GM19468 (cell line): ENCODE measurements around the gene ARFGEF3.

Experiments
- ATAC-seq: cut with Tn5 transposase; IDR thresholded peaks from one replicate; pipeline ENCODE4 v1.9.1; 2021; ENCODE audit warnings: mild to moderate bottlenecking, moderate library complexity, moderate number of reproducible peaks; ENCODE audit not compliant: unreplicated experiment; ENCODE audit errors: extremely low read depth

The ARFGEF3 gene

DNA sequence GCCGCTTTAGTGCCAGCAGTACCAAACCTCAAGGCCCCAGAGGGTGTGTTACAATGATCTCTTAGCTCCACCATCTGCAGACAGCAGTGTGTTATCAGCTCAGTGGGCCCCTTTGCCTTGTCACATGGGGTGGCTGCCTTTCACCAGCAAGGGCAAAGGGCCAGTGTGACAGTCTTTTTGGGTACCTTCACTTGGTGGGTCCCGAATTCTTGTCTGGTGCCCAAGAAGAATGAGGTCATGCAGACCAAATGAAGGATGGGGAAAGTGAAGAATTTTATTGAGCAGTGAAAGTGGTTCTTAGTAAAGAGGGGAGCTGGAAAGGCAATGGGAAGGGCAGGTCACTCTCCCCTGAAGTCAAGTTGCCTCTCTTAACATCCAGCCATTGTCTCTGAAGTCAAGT is 213.1 kb downstream of the ARFGEF3 start:
- no peak for ATAC-seq

DNA sequence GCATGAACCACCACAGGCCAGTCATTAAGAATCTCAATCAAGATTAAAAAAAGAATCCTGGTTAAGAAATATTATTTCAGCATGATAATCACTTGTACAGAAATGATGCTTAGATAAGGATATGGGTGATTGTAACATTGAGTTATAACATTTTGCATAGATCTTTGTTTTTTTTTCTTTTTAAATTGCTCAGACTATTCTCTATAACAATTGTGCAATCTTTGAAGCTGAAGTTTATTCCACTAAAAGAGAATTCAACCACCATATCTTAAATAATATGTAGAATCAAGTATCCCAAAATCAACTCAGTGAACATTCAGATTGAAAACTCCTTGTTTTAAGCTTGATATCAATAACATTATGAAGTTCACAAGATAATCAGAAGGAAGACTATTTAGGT is 215.3 kb downstream of the ARFGEF3 start:
- no peak for ATAC-seq

DNA sequence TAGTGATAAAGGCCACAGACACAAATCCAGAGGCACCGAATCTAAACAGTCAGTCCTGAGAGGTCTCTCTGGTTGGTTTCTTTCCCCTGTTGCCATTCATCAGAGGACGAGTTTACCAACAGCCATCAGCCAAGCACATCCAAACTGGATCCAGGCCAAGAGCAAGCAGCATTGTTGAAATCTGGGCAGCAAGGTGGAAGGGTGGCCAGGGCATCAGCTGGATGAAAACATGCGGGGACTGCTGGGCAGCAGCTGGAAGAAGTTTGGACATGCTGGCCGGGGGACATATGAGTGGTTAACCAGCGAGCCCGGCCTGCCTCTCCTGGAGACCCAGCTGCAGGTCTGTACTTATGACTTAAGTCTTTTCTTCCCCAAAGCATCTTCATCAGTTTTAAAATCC is 216.1 kb downstream of the ARFGEF3 start, which contains the start of gene SMIM28:
Gene SMIM28, plus strand, starts transcription at position 62 of the 400 bp plus-strand sequence. Its CDS starts 168 bp downstream, at position 230.
- ATAC-seq = no peak

DNA sequence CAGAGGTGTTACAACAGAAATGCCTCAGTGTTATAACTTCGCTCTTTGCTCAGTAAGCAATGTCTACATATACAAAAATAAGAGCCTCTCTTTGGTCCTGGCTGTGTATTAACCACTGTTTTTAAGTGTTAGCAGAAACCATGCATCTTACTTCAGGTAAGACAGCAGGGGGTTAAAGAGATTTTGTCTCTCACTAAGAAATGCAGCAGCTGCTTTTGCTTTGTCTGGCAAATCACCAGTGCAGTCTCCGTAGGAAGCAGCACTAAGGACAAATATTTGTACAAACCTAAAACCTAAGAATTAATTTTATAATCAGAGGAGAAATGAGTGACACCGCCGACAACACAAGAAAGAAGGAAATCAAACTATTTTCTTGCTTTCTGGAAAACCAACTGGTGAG is 216.7 kb downstream of the ARFGEF3 start:
- no peak for ATAC-seq

DNA sequence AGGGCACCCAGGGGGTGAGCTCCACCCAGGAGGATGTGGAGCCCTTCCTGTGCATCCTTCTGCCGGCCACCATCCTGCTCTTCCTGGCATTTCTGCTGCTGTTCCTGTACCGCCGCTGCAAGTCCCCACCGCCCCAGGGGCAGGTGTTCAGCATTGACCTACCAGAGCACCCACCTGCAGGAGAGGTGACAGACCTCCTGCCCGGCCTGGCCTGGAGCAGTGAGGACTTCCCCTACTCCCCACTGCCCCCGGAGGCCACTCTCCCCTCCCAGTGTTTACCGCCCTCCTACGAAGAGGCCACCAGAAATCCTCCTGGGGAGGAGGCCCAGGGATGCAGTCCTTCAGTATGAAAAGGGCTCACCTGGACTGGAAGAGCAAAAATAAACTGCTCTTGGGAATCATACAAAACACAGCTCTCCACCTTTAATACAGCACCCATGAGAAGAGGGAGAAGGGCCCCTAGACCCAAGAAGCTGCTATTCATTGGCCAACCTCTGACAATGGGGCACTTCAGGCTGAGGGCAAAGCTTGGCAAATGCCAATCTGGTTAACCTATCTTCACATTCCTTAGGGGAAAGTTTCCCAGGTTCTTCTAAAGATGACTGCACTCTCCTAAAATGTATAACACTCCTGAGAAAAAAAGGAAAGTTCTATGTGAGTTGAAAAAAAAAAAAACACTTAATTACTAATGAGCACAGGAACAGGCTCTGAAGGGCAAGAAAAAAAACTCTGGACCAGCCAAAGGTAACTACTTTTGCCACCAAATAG is 220.9 kb downstream of the ARFGEF3 start:
- ATAC-seq = no peak

DNA sequence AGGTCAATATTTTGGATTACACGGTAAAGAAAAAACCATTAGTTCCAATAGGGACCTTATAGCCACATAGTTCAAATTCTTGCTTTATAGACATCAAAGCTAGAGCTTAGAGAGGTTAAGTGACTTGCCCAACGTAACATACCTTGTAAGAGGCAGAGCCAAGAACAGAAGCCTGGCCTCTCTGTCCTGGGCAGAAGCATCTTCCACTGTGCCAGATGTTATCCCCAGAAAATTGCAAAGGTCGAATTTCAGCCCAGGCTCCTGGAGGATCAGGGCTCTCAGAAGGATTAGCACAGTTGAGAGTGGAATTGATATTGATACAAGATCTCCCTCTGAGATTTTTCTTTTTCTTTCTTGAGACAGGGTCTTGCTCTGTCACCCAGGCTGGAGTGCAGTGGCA is 222.0 kb downstream of the ARFGEF3 start:
- ATAC-seq = no peak

DNA sequence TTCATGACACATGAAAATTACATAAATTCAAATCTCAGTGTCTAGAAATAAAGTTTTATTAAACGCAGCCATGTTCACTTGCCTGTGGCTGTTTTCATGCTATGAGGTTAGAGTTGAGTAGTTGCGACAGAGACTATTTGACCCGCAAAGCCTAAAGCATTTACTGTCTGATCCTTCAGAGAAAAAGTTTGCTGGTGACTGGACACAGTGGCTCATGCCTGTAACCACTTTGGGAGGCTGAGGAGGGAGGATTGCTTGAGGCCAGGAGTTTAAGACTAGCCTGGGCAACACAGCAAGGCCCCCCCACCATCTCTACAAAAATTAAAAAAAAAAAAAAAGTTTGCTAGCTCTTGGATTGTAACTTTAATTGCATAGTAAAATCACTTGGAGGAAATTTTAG is 225.2 kb downstream of the ARFGEF3 start:
- ATAC-seq = no peak

DNA sequence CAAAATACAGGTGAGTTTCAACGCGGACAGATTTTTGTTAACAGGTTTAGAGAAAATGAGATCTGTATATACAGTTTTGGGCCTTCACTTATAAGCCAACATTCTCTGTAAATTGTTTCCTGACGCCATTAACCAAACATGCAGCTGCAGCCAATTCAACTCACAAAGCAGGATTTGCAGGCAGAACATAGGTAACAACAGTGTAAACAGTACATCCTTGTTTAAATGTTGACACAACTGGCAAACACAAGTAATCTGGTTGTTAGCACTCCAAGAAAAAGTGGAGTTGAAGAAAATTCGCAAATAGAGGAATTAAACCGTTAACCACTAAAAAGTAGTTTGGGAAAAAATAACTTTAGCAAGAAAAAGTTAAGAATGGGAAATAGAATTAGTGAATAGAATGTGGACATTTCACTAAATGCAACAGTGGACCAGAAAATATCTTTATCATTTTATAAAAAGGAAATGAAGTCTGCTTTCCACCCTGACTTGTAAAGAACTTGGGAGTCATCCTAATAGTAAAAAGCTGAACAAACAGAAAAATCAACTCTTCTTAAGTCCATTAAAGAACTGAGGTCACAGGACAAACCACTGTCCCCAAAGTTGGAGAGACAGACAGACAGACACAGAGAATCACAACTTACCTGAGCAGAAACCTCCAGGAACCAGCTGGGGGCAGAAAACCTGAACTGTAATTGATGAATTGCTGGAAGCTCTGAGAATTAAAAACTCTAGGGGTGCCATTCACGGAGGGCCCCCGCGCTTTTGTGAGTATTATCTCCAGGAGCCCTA is 226.0 kb downstream of the ARFGEF3 start:
- no peak for ATAC-seq

DNA sequence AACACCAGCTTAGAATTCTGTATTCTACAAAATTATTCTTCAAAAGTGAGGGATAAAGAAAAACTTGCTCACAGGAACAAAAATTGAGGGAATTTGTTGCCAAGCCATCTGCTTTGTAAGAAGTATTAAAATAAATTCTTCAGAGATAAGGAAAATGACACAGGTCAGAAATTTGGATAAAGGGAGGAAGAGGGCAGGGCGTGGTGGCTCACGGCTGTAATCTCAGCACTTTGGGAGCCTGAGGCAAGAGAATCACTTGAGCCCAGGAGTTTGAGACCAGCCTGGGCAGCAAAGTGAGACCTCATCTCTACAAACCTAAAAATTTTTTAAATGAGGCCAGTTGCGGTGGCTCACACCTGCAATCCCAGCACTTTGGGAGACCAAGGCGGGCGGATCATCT is 227.8 kb downstream of the ARFGEF3 start:
- no peak for ATAC-seq
